Neutrophil (primary cell): Measurements from ENCODE around the gene MOV10L1.

Experiments
- H3K27ac ChIP-seq: fragments of 200-600 bp; sonication (generic); 2 replicates; pipeline ENCODE4 v1.5.1; 2016; ENCODE audit warnings: mild to moderate bottlenecking, moderate library complexity
- H3K27me3 ChIP-seq: fragments of 200-600 bp; sonication (generic); 2 replicates; pipeline ENCODE4 v1.6.0; 2016; ENCODE audit warnings: mild to moderate bottlenecking
- H3K36me3 ChIP-seq: fragments of 200-600 bp; sonication (generic); 2 replicates; pipeline ENCODE4 v1.5.1; 2017
- H3K4me1 ChIP-seq, 2 experiments: fragments of 200-600 bp in 1 of 2; sonication (generic) in 1 of 2; 1 replicate in 1 of 2; 2 replicates in 1 of 2; pipeline versions ENCODE4 v1.5.1 to v1.6.1; 2013 to 2016; ENCODE audit warnings: low read depth in 1 of 2, low read length in 1 of 2, mild to moderate bottlenecking in 1 of 2, moderate library complexity in 1 of 2; ENCODE audit not compliant: control insufficient read depth in 1 of 2, insufficient read depth in 1 of 2
- H3K4me3 ChIP-seq, 2 experiments: fragments of 200-600 bp in 1 of 2; sonication (generic) in 1 of 2; 1 replicate in 1 of 2; 2 replicates in 1 of 2; pipeline ENCODE4 v1.5.1; 2013 to 2016; ENCODE audit warnings: low read depth in 1 of 2, low read length in 1 of 2, mild to moderate bottlenecking in 1 of 2, moderate library complexity in 1 of 2
- H3K9me3 ChIP-seq: fragments of 200-600 bp; sonication (generic); 2 replicates; pipeline ENCODE4 v1.5.1; 2016
- TF ChIP-seq, protein P1 (sequence below): fragments of 200-600 bp; sonication (generic); IDR thresholded peaks from 2 replicates; pipeline ENCODE4 v1.5.1; 2016; ENCODE audit warnings: antibody characterized with exemption

MOV10L1 gene

DNA sequence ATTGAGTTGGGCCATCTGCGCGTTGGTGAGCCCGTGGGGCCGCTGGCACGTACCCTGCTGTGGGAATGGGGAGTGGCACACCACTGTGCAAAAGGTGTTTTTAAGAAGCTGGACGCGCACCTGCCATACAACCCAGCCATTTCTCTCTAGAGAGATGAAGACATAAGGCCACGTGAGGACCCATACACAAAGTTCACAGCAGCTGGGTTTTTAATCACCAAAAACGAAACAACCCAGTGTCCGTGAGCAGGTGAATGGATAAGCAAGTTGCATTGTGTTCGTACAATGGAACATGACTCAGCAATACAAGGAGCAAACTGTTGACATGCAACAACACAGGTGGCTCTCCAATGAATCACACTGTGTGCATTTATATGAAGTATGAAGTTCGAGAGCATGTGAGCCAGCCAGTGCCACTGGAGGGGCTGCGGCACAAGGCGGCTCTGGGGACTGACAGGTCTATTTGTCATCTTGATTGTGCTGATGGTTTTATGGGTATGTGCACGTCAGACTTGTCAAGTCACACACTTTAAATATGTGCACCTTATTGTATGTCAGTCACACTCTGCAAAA lies 50.1 kb downstream of the MOV10L1 start:
- Histone ChIP-seq H3K4me3 (no peak overlapping the region), H3K27me3 (no peaks in the 10 kb centered on the region), H3K4me1 (peaks cover 11 to 18% of the 10 kb centered on the region in 2 experiments), H3K27ac (no peak overlapping the region), H3K36me3 (no peaks in the 10 kb centered on the region), H3K9me3 (no peaks in the 10 kb centered on the region)
- TF ChIP-seq, protein P1, sequence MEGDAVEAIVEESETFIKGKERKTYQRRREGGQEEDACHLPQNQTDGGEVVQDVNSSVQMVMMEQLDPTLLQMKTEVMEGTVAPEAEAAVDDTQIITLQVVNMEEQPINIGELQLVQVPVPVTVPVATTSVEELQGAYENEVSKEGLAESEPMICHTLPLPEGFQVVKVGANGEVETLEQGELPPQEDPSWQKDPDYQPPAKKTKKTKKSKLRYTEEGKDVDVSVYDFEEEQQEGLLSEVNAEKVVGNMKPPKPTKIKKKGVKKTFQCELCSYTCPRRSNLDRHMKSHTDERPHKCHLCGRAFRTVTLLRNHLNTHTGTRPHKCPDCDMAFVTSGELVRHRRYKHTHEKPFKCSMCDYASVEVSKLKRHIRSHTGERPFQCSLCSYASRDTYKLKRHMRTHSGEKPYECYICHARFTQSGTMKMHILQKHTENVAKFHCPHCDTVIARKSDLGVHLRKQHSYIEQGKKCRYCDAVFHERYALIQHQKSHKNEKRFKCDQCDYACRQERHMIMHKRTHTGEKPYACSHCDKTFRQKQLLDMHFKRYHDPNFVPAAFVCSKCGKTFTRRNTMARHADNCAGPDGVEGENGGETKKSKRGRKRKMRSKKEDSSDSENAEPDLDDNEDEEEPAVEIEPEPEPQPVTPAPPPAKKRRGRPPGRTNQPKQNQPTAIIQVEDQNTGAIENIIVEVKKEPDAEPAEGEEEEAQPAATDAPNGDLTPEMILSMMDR: no peak

DNA sequence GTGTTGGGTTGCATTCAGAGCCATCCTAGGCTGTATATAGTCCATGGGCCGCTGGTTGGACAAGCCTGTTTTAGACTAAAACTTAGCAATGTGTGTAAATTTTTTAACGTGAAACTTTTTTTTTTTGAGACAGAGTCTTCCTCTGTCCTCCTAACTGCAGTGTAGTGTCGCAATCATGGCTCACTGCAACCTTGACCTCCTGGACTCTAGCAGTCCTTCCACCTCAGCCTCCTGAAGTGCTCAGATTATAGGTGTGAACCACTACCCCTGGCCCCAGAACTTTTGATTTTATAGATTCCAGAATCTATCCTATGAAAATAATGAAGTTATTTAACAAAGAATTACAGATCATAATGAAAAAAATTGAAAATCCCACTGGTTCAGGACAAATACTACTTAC lies 50.8 kb downstream of the MOV10L1 start:
- peaks cover 11 to 18% of the 10 kb centered on the region in 2 experiments for H3K4me1 ChIP-seq
- H3K9me3 ChIP-seq: no peaks in the 10 kb centered on the region
- H3K27me3 ChIP-seq: no peaks in the 10 kb centered on the region
- TF ChIP-seq, protein P1: no peak
- H3K27ac ChIP-seq: no peak overlapping the region
- H3K36me3 ChIP-seq: no peaks in the 10 kb centered on the region
- no peak overlapping the region for H3K4me3 ChIP-seq

DNA sequence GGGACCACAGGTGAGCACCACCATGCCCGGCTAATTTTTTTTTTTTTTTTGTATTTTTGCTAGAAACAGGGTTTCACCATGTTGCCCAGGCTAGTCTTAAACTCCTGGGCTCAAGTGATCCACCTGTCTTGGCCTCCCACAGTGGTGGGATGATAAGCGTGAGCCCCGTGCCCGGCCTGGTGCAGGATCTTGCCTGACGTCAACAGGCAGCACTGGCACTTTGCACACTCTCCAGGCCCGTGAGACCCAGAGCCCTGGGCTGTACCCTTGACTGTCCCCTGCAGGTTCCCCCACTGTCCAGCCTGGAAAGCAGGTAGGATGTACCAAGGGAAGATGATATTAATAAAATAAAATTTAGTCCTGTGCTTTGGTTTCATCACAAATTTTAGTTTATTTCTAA lies 51.7 kb downstream of the MOV10L1 start:
- Histone ChIP-seq H3K36me3 (no peaks in the 10 kb centered on the region), H3K27ac (no peak overlapping the region), H3K4me1 (peaks cover 14 to 19% of the 10 kb centered on the region in 2 experiments), H3K27me3 (no peaks in the 10 kb centered on the region), H3K4me3 (no peak overlapping the region), H3K9me3 (no peaks in the 10 kb centered on the region)
- TF ChIP-seq, protein P1: no peak

DNA sequence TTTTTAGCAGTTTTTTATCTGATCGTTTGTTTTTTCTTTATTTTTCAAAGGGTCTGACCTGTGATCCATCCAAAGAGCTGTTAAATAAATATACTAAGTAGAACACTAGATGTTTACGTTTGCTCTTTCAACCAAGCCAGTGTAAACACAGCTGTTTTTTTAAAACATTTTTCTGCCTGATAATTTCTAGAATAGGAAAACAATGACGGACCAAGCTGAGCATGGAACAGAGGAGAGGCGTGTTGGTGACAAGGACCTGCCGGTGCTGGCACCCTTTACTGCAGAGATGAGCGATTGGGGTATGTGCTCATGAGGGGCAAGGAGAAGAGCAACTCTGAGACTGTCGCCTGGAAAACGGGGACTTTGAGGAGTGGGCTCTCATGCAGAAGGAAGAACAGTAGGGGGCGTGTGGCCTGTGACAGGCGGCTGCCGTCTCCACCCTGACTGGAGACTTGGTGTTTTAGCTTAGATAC lies 52.1 kb downstream of the MOV10L1 start:
- TF ChIP-seq, protein P1: no peak
- Histone ChIP-seq H3K4me3 (no peak overlapping the region), H3K9me3 (no peaks in the 10 kb centered on the region), H3K36me3 (no peaks in the 10 kb centered on the region), H3K27ac (no peak overlapping the region), H3K27me3 (no peaks in the 10 kb centered on the region), H3K4me1 (peaks cover 19 to 24% of the 10 kb centered on the region in 2 experiments)

DNA sequence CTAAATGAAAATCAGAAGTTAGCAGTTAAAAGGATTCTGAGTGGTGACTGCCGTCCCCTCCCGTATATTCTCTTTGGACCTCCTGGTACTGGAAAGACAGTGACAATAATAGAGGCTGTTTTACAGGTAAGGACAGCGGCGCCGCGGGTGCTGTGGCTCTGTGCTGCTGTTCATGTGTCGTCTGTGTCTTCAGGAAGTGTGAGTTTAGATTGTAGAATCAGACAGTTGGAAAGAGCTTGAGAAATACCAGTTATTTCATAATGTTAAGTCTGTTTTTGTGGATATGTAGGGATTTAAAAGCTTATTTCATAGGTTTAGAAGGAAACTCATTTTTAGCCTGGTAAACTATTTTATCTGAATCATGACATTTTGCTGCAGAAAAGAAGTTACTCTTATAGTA lies 53.3 kb downstream of the MOV10L1 start:
- Histone ChIP-seq H3K36me3 (no peaks in the 10 kb centered on the region), H3K27me3 (no peaks in the 10 kb centered on the region), H3K4me1 (peaks cover 29 to 33% of the 10 kb centered on the region in 2 experiments), H3K4me3 (no peak overlapping the region), H3K27ac (no peak overlapping the region), H3K9me3 (no peaks in the 10 kb centered on the region)
- TF ChIP-seq, protein P1: no peak
